PC-3 (cell line): ENCODE measurements around the gene AFF1. TPM values are rescaled to one million over a fixed set of nuclear protein-coding genes. Genes with fewer than 3 reads are reported as not detected.
A peak's percentile ranks its signal among the peaks of the same experiment; 100 is the strongest.
"Not testable (repeated sequence)": the region's sequence is repeated elsewhere in the genome, so short reads cannot be mapped to it uniquely, and the experiment has no call there.

ENCODE experiments used
- ATAC-seq: fragments of 200-7000 bp; cut with Tn5 transposase; 2 replicates; pipeline ENCODE4 v1.9.1; 2020; ENCODE audit warnings: mild to moderate bottlenecking, moderate library complexity
- BruUV-seq: library from RNA; stranded (reverse); fragments of 400-500 nt; replicated peaks from 2 replicates; lab custom pipeline; 2021; lab: Mats Ljungman, UMichigan
- CTCF ChIA-PET: fragments of 300-600 bp; sonication (Branson Sonifier 250); formaldehyde crosslinking; loops from one replicate; lab custom pipeline; 2022; ENCODE audit warnings: antibody characterized with exemption; lab: Charles Lee
- POLR2A ChIA-PET: fragments of 300-600 bp; sonication (Branson Sonifier 250); formaldehyde crosslinking; loops from one replicate; lab custom pipeline; 2022; ENCODE audit warnings: antibody characterized with exemption; ENCODE audit not compliant: unreplicated experiment; lab: Charles Lee
- DNase-seq: peaks from one replicate; pipeline ENCODE4 v3.0.0-alpha.2; 2015
- H2AFZ ChIP-seq: fragments of 300-600 bp; sonication (generic); 2 replicates; pipeline ENCODE4 v1.6.0; 2016; ENCODE audit warnings: antibody characterized with exemption, low read length
- H3F3A ChIP-seq: fragments of 300-600 bp; sonication (generic); one replicate; pipeline ENCODE4 v1.6.0; 2017; ENCODE audit warnings: antibody characterized with exemption, low read length, control low read depth, mild to moderate bottlenecking; ENCODE audit not compliant: unreplicated experiment
- H3K27ac ChIP-seq: fragments of 300-600 bp; sonication (generic); 2 replicates; pipeline ENCODE4 v1.5.1; 2016; ENCODE audit warnings: mild to moderate bottlenecking, low read length
- H3K27me3 ChIP-seq: fragments of 300-600 bp; sonication (generic); 2 replicates; pipeline ENCODE4 v1.6.1; 2016; ENCODE audit warnings: low read length, mixed read lengths
- H3K36me3 ChIP-seq: fragments of 300-600 bp; sonication (generic); 2 replicates; pipeline ENCODE4 v1.6.1; 2016; ENCODE audit warnings: low read depth, mixed run types, low read length, mixed read lengths
- H3K4me1 ChIP-seq: fragments of 300-600 bp; sonication (generic); 2 replicates; pipeline ENCODE4 v1.5.1; 2016; ENCODE audit warnings: low read length; ENCODE audit not compliant: insufficient read depth
- H3K4me2 ChIP-seq: fragments of 300-600 bp; sonication (generic); 2 replicates; pipeline ENCODE4 v1.6.0; 2016; ENCODE audit warnings: low read length
- H3K4me3 ChIP-seq: fragments of 300-600 bp; sonication (generic); 2 replicates; pipeline ENCODE4 v1.5.1; 2016; ENCODE audit warnings: mild to moderate bottlenecking, low read length, mixed read lengths
- H3K79me2 ChIP-seq: fragments of 300-600 bp; sonication (generic); 2 replicates; pipeline ENCODE4 v1.6.1; 2017; ENCODE audit warnings: low read length, mixed read lengths
- H3K9ac ChIP-seq: fragments of 300-600 bp; sonication (generic); 2 replicates; pipeline ENCODE4 v1.6.0; 2016; ENCODE audit warnings: mild to moderate bottlenecking, low read length
- H3K9me2 ChIP-seq: fragments of 300-600 bp; sonication (generic); replicated peaks from 2 replicates; pipeline ENCODE4 v1.6.1; 2016; ENCODE audit warnings: mixed run types, low read length, mixed read lengths
- H3K9me3 ChIP-seq: fragments of 300-600 bp; sonication (generic); 2 replicates; pipeline ENCODE4 v1.6.1; 2016; ENCODE audit warnings: low read length, mixed read lengths
- H4K20me1 ChIP-seq: fragments of 300-600 bp; sonication (generic); 2 replicates; pipeline ENCODE4 v1.6.1; 2016; ENCODE audit warnings: low read length, mixed read lengths
- CTCF ChIP-seq: fragments of 300-600 bp; sonication (generic); conservative IDR thresholded peaks from 2 replicates; pipeline ENCODE4 v1.5.1; 2017; ENCODE audit warnings: antibody characterized with exemption, low read depth, mild to moderate bottlenecking, low read length
- EZH2 ChIP-seq: fragments of 300-600 bp; sonication (generic); IDR thresholded peaks from one replicate; pipeline ENCODE4 v1.6.1; 2017; ENCODE audit warnings: antibody characterized with exemption, mild to moderate bottlenecking, low read length; ENCODE audit not compliant: unreplicated experiment
- EZH2phosphoT487 ChIP-seq: fragments of 300-600 bp; sonication (generic); IDR thresholded peaks from 2 replicates; pipeline ENCODE4 v1.6.1; 2018; ENCODE audit warnings: mild to moderate bottlenecking, antibody characterized with exemption, low read length, borderline replicate concordance
- intact Hi-C: fragments of 100-400 bp; cut with micrococcal nuclease; formaldehyde crosslinking; loops from 2 replicates; pipeline ENCODE4 v1.9.0; 2023
- total RNA-seq: library from RNA; depleted of rRNA; stranded (reverse); fragments of >200 nt; gene quantifications from 2 replicates; pipeline ENCODE4 v1.2.3, GENCODE V29; 2014

Gene AFF1
- total RNA-seq, 1 experiment from 2014 or later, result 8.1 TPM

DNA sequence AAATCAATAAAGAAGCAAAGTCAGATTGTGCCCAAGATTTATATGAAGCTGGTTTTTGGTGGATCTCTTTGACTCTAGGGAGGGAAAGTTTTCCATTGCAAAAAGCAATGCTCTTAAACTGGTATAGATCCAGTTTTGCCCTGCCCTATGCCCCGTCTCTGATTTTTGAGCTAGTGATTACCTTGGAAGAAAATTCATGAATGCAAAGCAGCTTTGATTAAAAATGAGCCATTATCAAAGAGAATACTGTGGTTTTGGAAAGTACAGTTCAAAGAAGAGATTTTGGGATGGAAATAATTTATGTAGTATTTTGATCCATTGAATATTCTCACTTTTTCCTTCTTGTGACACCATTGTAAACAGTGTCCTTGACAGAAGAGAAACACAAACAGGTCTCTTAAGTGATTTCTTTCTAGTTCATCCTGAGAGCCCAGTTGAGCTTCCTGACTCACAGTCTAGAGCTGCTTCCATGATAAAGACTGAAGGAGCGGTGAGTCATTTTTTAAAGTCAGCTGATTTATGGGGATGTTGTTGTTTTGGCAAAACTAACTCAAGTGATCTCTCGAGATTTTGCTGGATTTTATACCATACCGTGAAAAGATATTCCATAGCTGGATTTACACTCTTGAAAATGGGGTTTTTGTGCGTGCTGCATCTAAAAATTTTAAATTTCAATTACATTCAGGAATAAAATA, 76.7 kb downstream of the AFF1 start:
- TF ChIP-seq EZH2 (no peak), EZH2phosphoT487 (no peak), CTCF (no peak)
- H3K36me3 ChIP-seq, result no peaks in the 10 kb centered on the region
- peak overlapping the region; percentile 27; the same call in 1 of the 2 replicates for H3K27ac ChIP-seq
- peaks cover 50% of the 10 kb centered on the region for H3K4me1 ChIP-seq
- H3K27me3 ChIP-seq, result no peaks in the 10 kb centered on the region
- intact Hi-C loops, result no loop called here
- no TSS peak for BruUV-seq
- H4K20me1 ChIP-seq, result 0 out of 2 replicates have a peak, but pooled peaks cover 11% of the 10 kb centered on the region
- H3K9me3 ChIP-seq, result no peaks in the 10 kb centered on the region
- no peaks in the 10 kb centered on the region for H3F3A ChIP-seq
- peak; percentile 18; the same call in 1 of the 2 replicates for ATAC-seq
- CTCF ChIA-PET, result interaction anchor here (0.7 kb wide), 1 partner anchor 81 kb away, joined by 3 read pairs; no protein-coding TSS in a partner anchor
- POLR2A ChIA-PET, result interaction anchor here (0.5 to 0.6 kb wide), 2 partner anchors 12 to 76 kb away, joined by 3 to 5 read pairs; partner anchors contain the start of gene AFF1
- no peak overlapping the region for H3K4me3 ChIP-seq
- peaks cover 88% of the 10 kb centered on the region for H3K79me2 ChIP-seq
- no peak overlapping the region for H3K9ac ChIP-seq
- H3K9me2 ChIP-seq, result no peaks in the 10 kb centered on the region
- peak overlapping the region; percentile 36 for H3K4me2 ChIP-seq
- no peak overlapping the region for H2AFZ ChIP-seq
- peak; percentile 79 for DNase-seq

DNA sequence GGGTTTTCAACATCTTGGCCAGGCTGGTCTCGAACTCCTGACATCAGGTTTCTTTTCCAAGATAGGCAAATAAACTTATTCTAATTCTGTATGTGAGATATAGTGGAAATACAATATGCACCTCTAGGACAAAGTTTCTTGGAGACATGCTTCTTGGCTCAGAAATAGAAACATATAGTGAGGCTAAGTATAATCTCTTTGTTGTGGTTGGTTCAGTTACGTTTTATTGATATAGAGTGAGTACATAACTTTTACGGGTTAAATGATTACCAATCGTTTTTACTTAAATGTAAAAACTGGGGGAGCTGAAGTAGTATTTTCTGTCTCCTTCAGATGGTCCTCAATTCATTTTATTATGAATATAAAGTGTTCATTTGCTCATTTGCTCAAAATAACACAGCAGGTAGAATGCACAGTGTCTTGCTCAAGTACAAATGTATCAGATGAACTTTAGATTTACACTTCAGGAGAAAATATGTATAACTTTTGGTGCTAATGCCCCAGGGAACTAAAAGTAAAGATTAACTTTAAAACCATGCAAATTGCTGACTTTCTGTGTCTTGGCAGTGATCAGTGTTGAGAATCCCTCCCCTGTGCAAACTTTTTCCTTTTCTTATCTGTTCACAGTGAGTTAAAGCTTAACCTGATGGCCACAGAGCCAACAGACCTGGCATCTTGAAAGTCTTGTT, 77.6 kb downstream of the AFF1 start:
- no peak for ATAC-seq
- H2AFZ ChIP-seq, result no peak overlapping the region
- no peak overlapping the region for H3K4me2 ChIP-seq
- POLR2A ChIA-PET, result interaction anchor here (0.6 kb wide), 1 partner anchor 13 kb away, joined by 5 read pairs; no protein-coding TSS in a partner anchor
- intact Hi-C loops, result no loop called here
- no peak overlapping the region for H3K9ac ChIP-seq
- H3K9me3 ChIP-seq, result no peaks in the 10 kb centered on the region
- BruUV-seq, result no TSS peak
- no peaks in the 10 kb centered on the region for H3K9me2 ChIP-seq
- peaks cover 96% of the 10 kb centered on the region for H3K79me2 ChIP-seq
- no peaks in the 10 kb centered on the region for H3F3A ChIP-seq
- no peaks in the 10 kb centered on the region for H3K36me3 ChIP-seq
- no peak overlapping the region for H3K4me3 ChIP-seq
- H3K27ac ChIP-seq, result no peak overlapping the region
- 0 out of 2 replicates have a peak, but pooled peaks cover 11% of the 10 kb centered on the region for H4K20me1 ChIP-seq
- no peak for DNase-seq
- H3K27me3 ChIP-seq, result no peaks in the 10 kb centered on the region
- TF ChIP-seq EZH2phosphoT487 (no peak), EZH2 (no peak), CTCF (no peak)
- H3K4me1 ChIP-seq, result peaks cover 50% of the 10 kb centered on the region
- CTCF ChIA-PET, result no interaction called here

DNA sequence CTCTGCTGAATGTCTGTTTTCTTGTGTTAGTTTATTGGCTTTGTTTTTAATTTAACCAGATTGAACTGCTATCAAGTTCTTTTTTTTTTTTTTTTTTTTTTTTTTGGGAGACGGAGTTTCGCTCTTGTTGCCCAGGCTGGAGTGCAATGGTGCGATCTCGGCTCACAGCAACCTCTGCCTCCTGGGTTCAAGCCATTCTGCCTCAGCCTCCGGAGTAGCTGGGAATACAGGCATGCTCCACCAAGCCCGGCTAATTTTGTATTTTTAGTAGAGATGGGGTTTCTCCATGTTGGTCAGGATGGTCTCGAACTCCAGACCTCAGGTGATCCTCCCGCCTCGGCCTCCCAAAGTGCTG, 78.1 kb downstream of the AFF1 start:
- ATAC-seq, H3K9me2 ChIP-seq, DNase-seq, H3K9ac ChIP-seq, H3K9me3 ChIP-seq, H3K27me3 ChIP-seq, H3K36me3 ChIP-seq, H3K4me2 ChIP-seq, BruUV-seq, CTCF ChIA-PET, H2AFZ ChIP-seq, H3K4me3 ChIP-seq, POLR2A ChIA-PET, intact Hi-C loops, H3F3A ChIP-seq, H3K27ac ChIP-seq: not testable (repeated sequence)
- Histone ChIP-seq H3K79me2 (peaks cover 96% of the 10 kb centered on the region), H3K4me1 (peaks cover 50% of the 10 kb centered on the region), H4K20me1 (0 out of 2 replicates have a peak, but pooled peaks cover 11% of the 10 kb centered on the region)
